Measurements from ENCODE around the gene SLC25A45.

DNA sequence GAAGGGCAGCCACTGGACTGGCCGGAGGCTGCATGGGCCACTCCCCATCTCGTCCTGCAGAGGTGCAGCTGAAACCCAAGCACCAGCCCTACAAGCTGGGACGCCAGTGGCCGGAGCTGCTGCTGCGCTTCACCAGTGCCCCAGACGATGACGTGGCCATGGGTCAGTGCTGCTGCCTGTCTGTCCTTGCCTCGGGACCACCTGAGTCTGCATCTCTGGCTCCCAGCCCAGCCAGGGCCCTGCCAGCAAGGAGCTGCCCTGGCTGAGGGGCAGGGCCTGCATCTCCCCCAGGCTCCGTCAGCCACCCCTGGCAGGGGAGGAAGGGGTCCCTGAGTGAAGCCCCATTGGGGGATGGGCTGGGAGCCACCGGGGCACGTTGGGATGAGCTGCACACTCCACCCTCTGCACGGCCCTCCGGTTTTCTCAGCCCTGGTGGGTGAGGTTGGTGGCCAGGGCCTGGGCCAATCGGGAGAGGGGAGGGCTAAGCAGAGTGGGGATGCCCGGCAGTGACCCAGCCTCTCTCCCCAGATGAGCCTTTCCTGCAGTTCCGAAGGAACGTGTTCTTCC lies 11.2 kb upstream of the SLC25A45 start:
- no peak for TF ChIP-seq POLR2A (IDR thresholded peaks at IDR 0.05)
- TF ChIP-seq, protein P1, sequence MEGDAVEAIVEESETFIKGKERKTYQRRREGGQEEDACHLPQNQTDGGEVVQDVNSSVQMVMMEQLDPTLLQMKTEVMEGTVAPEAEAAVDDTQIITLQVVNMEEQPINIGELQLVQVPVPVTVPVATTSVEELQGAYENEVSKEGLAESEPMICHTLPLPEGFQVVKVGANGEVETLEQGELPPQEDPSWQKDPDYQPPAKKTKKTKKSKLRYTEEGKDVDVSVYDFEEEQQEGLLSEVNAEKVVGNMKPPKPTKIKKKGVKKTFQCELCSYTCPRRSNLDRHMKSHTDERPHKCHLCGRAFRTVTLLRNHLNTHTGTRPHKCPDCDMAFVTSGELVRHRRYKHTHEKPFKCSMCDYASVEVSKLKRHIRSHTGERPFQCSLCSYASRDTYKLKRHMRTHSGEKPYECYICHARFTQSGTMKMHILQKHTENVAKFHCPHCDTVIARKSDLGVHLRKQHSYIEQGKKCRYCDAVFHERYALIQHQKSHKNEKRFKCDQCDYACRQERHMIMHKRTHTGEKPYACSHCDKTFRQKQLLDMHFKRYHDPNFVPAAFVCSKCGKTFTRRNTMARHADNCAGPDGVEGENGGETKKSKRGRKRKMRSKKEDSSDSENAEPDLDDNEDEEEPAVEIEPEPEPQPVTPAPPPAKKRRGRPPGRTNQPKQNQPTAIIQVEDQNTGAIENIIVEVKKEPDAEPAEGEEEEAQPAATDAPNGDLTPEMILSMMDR (IDR thresholded peaks at IDR 0.05 in 4 of 5, conservative IDR thresholded peaks at IDR 0.05 in 1 of 5): no peak
